Measurements from ENCODE around the gene SLC37A1. TPM values are rescaled to one million over a fixed set of nuclear protein-coding genes. Genes with fewer than 3 reads are reported as not detected.
A peak's percentile ranks its signal among the peaks of the same experiment; 100 is the strongest.

Gene SLC37A1
- total and polyA plus RNA-seq, 9 of the 15 experiments (the other 6 are each of a cell fraction or from before 2014, with no cell fraction given) = 0.06 to 3.4 (median 0.40) TPM

- Histone ChIP-seq H2AFZ (ENCODE audit: low read depth, low read length) (no peak overlapping the region), H3K27me3 (ENCODE audit: control insufficient read depth in 2 of 2, insufficient read depth in 2 of 2, low read length in 2 of 2) (peaks cover 36 to 52% of the 10 kb centered on the region in 2 experiments), H3K9me1 (ENCODE audit: control insufficient read depth, insufficient read depth, low read length) (no peaks in the 10 kb centered on the region), H3K4me1 (replicated peaks in 1 of 2; ENCODE audit: control insufficient read depth in 2 of 2, insufficient read depth in 2 of 2, low read length in 2 of 2) (peaks cover 10 to 16% of the 10 kb centered on the region in 2 experiments), H3K9me3 (replicated peaks; ENCODE audit: control insufficient read depth, insufficient read depth, low read depth, low read length) (no peaks in the 10 kb centered on the region), H3K27ac (ENCODE audit: extremely low read depth, low read depth, low read length) (no peak overlapping the region), H3K36me3 (ENCODE audit: control insufficient read depth, insufficient read depth, low read length) (no peaks in the 10 kb centered on the region), H3K9ac (ENCODE audit: insufficient read depth in 1 of 2, low read depth in 2 of 2, low read length in 2 of 2) (no peak overlapping the region), H4K20me1 (replicated peaks; ENCODE audit: control insufficient read depth, insufficient read depth, low read length) (peaks cover 12% of the 10 kb centered on the region; the same call in 1 of the 2 replicates), H3K4me2 (ENCODE audit: insufficient read depth, low read length) (no peak overlapping the region), H3K79me2 (ENCODE audit: control insufficient read depth, insufficient read depth, low read length) (no peaks in the 10 kb centered on the region), H3K4me3 (no peak overlapping the region)
- in situ Hi-C loops (cut with MboI) (no loop called here), intact Hi-C loops (cut with micrococcal nuclease) (loop anchor here (5.0 to 10.0 kb wide), 4 partner anchors 71 to 384 kb away; partner anchors contain the start of gene TFF1)
- TF ChIP-seq ZNF24 (IDR thresholded peaks at IDR 0.05) = no peak
- TF ChIP-seq CTCF (IDR thresholded peaks at IDR 0.05 in 2 of 3, conservative IDR thresholded peaks at IDR 0.05 in 1 of 3; ENCODE audit: insufficient read depth in 2 of 3, low read depth in 1 of 3, low read length in 3 of 3) = peak in 1 of 3 experiments; percentile 2; a peak in 1 of 6 replicates
- no peak for TF ChIP-seq NR0B1 (IDR thresholded peaks at IDR 0.05; ENCODE audit: partially characterized antibody)
- TF ChIP-seq SRSF1 (IDR thresholded peaks at IDR 0.05; ENCODE audit: low read depth, low read length) = no peak
- TF ChIP-seq MBD2 (IDR thresholded peaks at IDR 0.05; ENCODE audit: borderline replicate concordance, low read depth) = no peak
- TF ChIP-seq ATF3 (IDR thresholded peaks at IDR 0.05) = no peak
- no peak for TF ChIP-seq ATF3 (CRISPR knock-in tag; conservative IDR thresholded peaks at IDR 0.05)
- no peak for TF ChIP-seq ELK3 (CRISPR knock-in tag; IDR thresholded peaks at IDR 0.05)
- TF ChIP-seq PTBP1 (IDR thresholded peaks at IDR 0.05; ENCODE audit: low read depth, low read length) = no peak
- WGBS (ENCODE audit: insufficient coverage, low coverage, missing lambda C conversion rate) = 4% methylated on average over 10 of the region's 10 CpGs
- no peak for ATAC-seq
- ChIA-PET POLR2A (interaction anchor here (0.6 to 1.4 kb wide), 3 partner anchors 10 to 330 kb away, joined by 3 read pairs; no protein-coding TSS in a partner anchor), CTCF (ENCODE audit: low intra/inter-chr PET ratio) (interaction anchor here (0.5 to 2.0 kb wide), 3 partner anchors 36 to 1107 kb away, joined by 3 to 8 read pairs (median 3); no protein-coding TSS in a partner anchor)
- BruUV-seq (replicated peaks) = no TSS peak
- DNase-seq (ENCODE audit: extremely low read depth in 1 of 4, low spot score in 3 of 4) = no peak
- no peak for FAIRE-seq
Observed at GRCh38 chr21:42538479-42539275, 25.0 kb downstream of the SLC37A1 start.

Data from K562 (cell line).